GM18511 (cell line): ENCODE measurements around the gene PARP15.
"Not testable (repeated sequence)": the region's sequence is repeated elsewhere in the genome, so short reads cannot be mapped to it uniquely, and the experiment has no call there.

Experiments used
- ATAC-seq: cut with Tn5 transposase; IDR thresholded peaks from one replicate; pipeline ENCODE4 v1.9.1; 2021; ENCODE audit warnings: mild to moderate bottlenecking, moderate library complexity; ENCODE audit not compliant: unreplicated experiment

The PARP15 gene

DNA sequence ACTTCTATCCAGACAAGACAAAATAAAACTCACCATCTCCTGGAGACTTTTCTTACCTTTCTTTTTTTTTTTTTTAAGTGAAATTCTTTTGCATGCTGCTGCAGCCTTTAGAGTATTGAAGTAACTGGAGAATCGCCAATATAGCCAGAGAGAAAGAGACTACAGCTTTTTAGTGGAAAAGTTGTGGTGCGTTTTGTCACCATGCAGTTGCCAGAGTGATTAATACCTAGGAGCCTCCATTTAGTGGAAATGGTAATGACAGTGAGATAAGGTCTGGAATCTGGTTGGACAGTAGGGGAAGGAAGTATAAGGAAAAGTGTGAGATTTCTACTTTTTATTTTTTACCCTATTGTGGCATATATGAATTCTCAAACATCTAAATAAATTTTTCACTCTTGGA, 85.1 kb downstream of the PARP15 start:
- ATAC-seq = no peak

DNA sequence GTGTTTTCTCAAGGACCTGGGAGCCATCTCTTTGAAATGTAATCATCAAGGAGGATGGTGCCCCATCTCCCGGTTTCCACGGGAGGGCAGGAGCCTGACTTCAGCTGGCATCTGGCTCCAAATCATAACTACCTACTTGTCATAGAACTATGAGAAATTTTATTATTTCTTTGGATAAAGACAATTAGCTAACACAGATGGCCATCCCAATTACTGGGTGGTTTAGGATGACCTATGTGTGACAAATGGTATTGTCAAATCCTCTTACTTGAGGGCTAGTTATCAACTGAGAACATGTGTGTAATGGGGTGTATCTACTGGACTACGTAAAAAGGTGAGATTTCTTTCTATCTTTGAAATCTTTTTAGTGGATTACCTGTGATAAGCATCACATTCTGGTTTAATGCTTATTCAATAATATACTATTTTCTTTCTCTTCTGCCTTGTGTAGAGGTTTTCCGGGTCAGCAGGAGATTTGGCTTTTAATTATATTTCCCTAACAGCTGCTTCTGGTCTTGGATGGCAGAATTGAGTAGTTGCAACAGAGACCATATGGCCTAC, 87.9 kb downstream of the PARP15 start:
- no peak for ATAC-seq

GRCh38 chr3:122665881-122666280, 88.4 kb downstream of the PARP15 start:
- ATAC-seq = no peak

- ATAC-seq = peak; percentile 74
These were observed 91.7 kb downstream of the PARP15 start for GRCh38 chr3:122668930-122669730.

GRCh38 chr3:122671553-122671952, 94.1 kb downstream of the PARP15 start:
- ATAC-seq = no peak

DNA sequence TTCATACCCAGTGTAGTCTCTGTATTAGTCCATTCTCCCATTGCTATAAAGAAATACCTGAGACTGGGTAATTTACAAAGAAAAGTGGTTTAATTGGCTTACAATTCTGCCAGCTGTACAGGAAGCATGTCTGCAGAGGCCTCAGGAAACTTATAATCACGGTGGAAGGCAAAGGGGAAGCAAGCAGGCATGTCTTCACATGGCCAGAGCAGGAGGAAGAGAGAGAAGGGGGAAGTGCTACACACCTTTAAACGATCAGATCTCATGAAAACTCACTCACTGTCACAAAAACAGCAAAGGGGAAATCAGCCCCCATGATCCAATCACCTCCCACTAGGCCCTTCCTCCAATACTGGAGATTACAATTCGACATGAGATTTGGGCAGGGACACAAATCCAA, 96.9 kb downstream of the PARP15 start:
- ATAC-seq = no peak

- ATAC-seq = no peak
These were observed 99.3 kb downstream of the PARP15 start for GRCh38 chr3:122676759-122677158.

DNA sequence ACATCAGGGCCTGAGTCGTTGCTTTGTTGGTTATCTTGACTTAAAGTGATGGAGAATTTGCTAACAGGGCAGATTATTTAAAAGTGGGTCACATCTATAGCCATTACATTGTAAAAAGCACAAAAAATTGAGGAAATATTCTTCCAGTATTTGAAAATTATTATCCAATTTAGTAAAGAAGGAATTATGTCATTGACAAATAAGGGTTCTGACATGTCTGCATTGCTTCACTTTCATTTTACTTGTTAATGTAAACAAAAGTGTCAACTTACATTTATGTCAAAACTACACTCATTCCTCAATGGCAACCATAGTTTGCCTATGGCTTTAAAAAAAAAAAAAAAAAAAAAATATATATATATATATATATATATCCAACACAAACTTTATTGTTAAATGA, 99.8 kb downstream of the PARP15 start:
- no peak for ATAC-seq

DNA sequence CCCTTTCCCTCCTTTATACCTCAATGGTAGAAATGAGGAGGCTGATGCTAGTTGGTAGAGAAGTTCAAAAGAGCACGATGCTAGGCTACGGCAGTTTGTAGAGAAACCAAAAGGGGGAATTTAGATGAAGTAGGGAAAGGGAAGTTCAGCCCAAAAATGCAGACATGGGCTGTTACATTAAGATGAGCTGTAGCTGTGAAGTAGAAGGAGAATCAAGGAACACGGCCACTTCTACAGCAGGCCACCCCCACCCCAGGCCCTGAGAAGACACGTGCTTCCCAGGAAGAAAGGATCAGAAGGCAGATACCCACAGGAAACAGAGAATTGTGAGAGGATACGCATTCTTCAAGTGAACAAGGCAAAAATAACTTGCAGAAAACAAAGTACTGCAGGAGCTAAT, 101.1 kb downstream of the PARP15 start:
- ATAC-seq = no peak

- ATAC-seq = no peak
These were observed 101.8 kb downstream of the PARP15 start for GRCh38 chr3:122679085-122679881.

GRCh38 chr3:122679882-122680474, 102.5 kb downstream of the PARP15 start:
- peak; percentile 14 for ATAC-seq

GRCh38 chr3:122680475-122681283, 103.2 kb downstream of the PARP15 start, which contains the start of gene PARP14:
Gene PARP14, plus strand, starts transcription at chr3:122680839. Its CDS starts 45 bp downstream, at chr3:122680884.
- ATAC-seq = peak; percentile 47

DNA sequence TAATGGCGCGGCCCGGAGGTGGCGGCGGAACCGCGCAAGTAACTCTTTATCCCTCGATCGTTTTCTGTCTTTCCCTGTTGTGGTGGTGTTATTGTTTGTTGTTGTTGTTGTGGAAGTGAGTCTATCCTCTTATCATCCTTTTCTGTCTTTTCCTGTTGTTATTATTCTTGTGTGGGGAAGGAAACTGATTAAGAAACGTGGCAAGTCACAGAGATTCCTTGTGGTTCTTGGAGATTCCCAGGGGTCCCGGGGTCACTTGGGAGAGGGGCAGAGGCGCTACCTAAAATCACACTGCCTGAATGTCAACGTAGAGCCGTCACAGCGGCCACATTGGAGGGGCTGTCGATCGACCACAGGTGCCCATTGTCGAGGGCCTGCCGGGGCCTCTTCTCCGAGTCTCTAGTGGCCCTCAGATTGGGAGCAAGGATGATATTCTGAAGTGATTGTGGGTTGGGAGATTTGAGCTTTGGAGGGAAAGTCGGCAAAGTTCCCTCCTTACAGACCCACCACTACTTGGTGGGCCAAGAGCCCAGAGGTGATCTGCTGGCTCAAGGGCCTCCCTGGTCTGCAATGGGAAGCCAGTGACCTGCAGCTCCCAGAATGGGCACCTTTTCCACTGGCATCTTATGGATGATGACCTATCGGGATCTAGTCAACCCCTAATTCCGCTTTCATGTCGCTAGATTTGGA, 104.0 kb downstream of the PARP15 start:
- ATAC-seq = no peak

DNA sequence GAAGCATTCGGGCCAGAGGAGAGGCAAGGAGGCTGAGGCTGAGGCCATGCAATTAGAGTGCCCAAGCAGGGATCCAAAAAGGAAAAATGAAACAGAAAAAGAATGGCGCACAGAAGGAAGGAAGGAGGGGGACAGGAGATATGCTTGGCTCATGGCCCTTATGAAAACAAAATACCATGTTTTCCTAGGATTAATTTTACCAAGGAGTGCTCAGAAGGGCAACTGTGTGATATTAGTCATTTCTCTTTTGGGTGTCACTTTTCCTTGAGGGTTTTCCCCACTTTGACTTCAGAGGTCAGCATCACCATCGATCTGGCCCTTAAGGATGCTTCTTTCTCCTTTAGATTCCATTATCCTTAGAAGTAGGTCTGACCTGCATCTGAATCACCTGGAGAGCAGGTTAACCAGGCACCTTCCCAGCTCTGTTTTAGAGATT, 104.5 kb downstream of the PARP15 start:
- ATAC-seq = no peak

GRCh38 chr3:122682778-122683411, 105.4 kb downstream of the PARP15 start:
- ATAC-seq = not testable (repeated sequence)

GRCh38 chr3:122687298-122687697, 109.8 kb downstream of the PARP15 start:
- no peak for ATAC-seq
